ENCODE results near the gene LHCGR.
"Not testable (repeated sequence)": the region's sequence is repeated elsewhere in the genome, so short reads cannot be mapped to it uniquely, and the experiment has no call there.

The LHCGR gene

DNA sequence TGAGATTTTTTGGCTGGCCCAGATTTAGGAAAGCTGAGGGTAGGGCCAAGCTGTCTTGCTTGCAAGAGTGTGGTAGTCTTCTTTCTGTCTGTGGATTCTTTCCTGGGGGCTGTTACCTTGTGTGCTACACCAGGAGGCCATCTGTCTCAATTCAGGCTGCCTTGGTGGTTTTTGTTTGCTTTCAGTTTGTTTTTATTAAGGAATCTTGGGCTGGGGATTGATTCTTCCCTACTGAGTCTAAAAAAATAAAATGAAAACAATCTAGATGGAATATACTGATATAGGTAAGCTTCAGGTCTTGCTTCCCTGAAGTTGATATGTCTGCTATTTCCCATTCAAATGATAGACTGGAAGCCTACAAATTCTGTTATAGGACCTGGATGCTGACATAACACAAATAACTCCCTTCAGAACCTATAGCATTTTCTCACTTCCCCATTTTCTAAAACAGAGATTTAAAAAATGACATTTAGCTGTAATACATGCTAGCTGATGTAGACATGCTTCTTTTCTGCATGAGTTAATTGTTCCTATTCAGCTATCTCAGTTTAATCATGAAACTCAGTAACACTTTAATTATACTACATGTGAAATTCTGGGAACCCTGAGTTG, 5.3 kb downstream of the LHCGR start:
- no peak for DNase-seq (ENCODE audit: low spot score)
- TF ChIP-seq, protein P1, sequence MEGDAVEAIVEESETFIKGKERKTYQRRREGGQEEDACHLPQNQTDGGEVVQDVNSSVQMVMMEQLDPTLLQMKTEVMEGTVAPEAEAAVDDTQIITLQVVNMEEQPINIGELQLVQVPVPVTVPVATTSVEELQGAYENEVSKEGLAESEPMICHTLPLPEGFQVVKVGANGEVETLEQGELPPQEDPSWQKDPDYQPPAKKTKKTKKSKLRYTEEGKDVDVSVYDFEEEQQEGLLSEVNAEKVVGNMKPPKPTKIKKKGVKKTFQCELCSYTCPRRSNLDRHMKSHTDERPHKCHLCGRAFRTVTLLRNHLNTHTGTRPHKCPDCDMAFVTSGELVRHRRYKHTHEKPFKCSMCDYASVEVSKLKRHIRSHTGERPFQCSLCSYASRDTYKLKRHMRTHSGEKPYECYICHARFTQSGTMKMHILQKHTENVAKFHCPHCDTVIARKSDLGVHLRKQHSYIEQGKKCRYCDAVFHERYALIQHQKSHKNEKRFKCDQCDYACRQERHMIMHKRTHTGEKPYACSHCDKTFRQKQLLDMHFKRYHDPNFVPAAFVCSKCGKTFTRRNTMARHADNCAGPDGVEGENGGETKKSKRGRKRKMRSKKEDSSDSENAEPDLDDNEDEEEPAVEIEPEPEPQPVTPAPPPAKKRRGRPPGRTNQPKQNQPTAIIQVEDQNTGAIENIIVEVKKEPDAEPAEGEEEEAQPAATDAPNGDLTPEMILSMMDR (conservative IDR thresholded peaks at IDR 0.05; ENCODE audit: low read depth) = no peak
- no peak overlapping the region for H3K27ac ChIP-seq
- ChIA-PET CTCF (interaction anchor here (1.0 kb wide), 1 partner anchor 13 kb away, joined by 10 read pairs; no protein-coding TSS in a partner anchor), POLR2A (ENCODE audit: low non-redundant PET) (interaction anchor here (0.6 kb wide), 1 partner anchor 730 kb away, joined by 11 read pairs; no protein-coding TSS in a partner anchor)

DNA sequence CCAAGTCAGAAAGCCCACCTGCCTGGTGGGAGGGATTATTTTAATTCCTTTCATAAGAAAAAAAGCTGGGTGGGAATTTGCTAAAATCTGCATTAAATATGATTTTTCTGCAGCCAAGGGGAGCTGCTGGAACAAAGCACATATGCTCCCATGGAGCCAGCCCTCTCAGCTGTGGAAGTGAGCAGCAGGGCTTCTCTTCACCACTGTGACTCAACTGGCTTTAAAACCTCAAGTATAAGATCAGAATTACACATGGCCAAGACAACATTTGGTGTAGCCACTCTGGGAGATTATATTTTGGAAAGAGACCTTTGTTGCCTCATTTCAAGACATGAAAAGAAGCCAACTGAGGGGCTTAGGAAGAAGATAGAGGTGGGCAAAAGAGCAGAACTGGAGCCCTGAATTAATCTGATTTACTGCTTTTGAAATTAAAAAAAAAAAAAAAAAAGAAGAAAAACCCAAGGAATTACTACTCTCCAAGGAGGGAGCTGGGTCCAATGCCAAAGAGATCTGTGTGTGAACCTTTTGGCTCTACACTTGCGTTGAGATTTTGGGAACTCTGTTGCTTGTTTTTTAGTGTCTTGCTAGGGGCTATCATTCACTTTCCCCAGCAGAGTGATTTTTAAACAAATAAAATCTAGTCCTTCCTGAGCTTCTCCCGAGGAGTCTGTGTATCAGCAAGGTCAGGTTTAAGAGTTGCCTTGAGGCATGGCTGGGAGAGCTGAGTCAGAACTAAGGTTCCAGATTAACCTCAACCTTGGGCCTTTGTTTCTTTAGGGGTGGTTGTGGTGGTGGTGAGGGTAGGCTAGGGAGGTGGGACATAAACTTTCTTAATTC, 6.0 kb downstream of the LHCGR start:
- TF ChIP-seq, protein P1 (conservative IDR thresholded peaks at IDR 0.05; ENCODE audit: low read depth) = no peak
- no peak overlapping the region for H3K27ac ChIP-seq
- CTCF ChIA-PET = interaction anchor here (1.0 kb wide), 1 partner anchor 12 kb away, joined by 10 read pairs; no protein-coding TSS in a partner anchor
- no peak for DNase-seq (ENCODE audit: low spot score)
- POLR2A ChIA-PET (ENCODE audit: low non-redundant PET) = interaction anchor here (0.6 kb wide), 1 partner anchor 729 kb away, joined by 11 read pairs; no protein-coding TSS in a partner anchor

GRCh38 chr2:48747319-48747718, 8.2 kb downstream of the LHCGR start:
- no peak overlapping the region for H3K27ac ChIP-seq
- POLR2A ChIA-PET (ENCODE audit: low non-redundant PET) = no interaction called here
- CTCF ChIA-PET = interaction anchor here (0.7 kb wide), 1 partner anchor 19 kb away, joined by 3 read pairs; no protein-coding TSS in a partner anchor
- TF ChIP-seq, protein P1 (conservative IDR thresholded peaks at IDR 0.05; ENCODE audit: low read depth) = no peak
- DNase-seq (ENCODE audit: low spot score) = no peak

GRCh38 chr2:48739236-48739635, 16.3 kb downstream of the LHCGR start:
- DNase-seq (ENCODE audit: low spot score); POLR2A ChIA-PET (ENCODE audit: low non-redundant PET); H3K27ac ChIP-seq; CTCF ChIA-PET: not testable (repeated sequence)

DNA sequence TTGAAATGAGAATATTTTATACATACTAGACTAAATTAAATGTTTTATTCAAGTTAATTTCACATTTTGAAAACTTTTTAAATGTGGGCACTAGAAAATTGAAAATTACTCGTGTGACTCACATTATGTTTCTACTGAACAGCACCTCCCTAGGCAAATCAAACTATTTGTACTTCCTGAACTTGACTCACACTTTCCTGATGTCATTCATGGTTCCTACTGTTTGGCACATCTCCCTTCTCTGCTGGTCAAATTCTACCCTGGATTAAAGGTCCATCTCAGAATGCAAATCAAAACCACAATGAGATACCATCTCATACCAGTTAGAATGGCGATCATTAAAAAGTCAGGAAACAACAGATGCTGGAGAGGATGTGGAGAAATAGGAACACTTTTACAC, 16.7 kb downstream of the LHCGR start:
- TF ChIP-seq, protein P1 (conservative IDR thresholded peaks at IDR 0.05; ENCODE audit: low read depth) = no peak
- ChIA-PET CTCF (no interaction called here), POLR2A (ENCODE audit: low non-redundant PET) (no interaction called here)
- DNase-seq (ENCODE audit: low spot score) = peak; percentile 14
- no peak overlapping the region for H3K27ac ChIP-seq

GRCh38 chr2:48736251-48736650, 19.3 kb downstream of the LHCGR start:
- no peak overlapping the region for H3K27ac ChIP-seq
- TF ChIP-seq, protein P1 (conservative IDR thresholded peaks at IDR 0.05; ENCODE audit: low read depth) = no peak
- DNase-seq (ENCODE audit: low spot score) = no peak
- ChIA-PET CTCF (no interaction called here), POLR2A (ENCODE audit: low non-redundant PET) (no interaction called here)
